HepG2 (cell line): ENCODE data around the gene BANP. TPM values are rescaled to one million over a fixed set of nuclear protein-coding genes. Genes with fewer than 3 reads are reported as not detected.

Experiments used
- ATAC-seq: fragments of 200-7000 bp; cut with Tn5 transposase; 3 replicates; pipeline ENCODE4 v1.9.1; 2020; ENCODE audit warnings: mild to moderate bottlenecking, moderate library complexity
- BruUV-seq: library from RNA; stranded (reverse); fragments of 400-500 nt; replicated peaks from 2 replicates; lab custom pipeline; 2021; lab: Mats Ljungman, UMichigan
- CTCF ChIA-PET: fragments of 300-600 bp; formaldehyde crosslinking; extraction: SDS; loops from one replicate; lab custom pipeline; 2021; ENCODE audit warnings: low total read pairs, inconsistent platforms, low intra/inter-chr PET ratio; lab: Yijun Ruan, JAX
- POLR2A ChIA-PET: fragments of 350-600 bp; sonication (Branson Sonifier 250); formaldehyde crosslinking; loops from one replicate; lab custom pipeline; 2020; ENCODE audit warnings: antibody characterized with exemption, inconsistent platforms; lab: Yijun Ruan, JAX
- DNase-seq: peaks from one replicate; pipeline ENCODE4 v3.0.0-alpha.2; 2015; ENCODE audit warnings: low spot score
- FAIRE-seq: peaks from 3 replicates; lab custom pipeline; 2011; peaks lifted over from hg19 to GRCh38; lab: Jason Lieb, UNC
- H2AFZ ChIP-seq: one replicate; pipeline ENCODE4 v1.6.1; 2011; ENCODE audit warnings: low read length, inconsistent platforms
- H3K27ac ChIP-seq: fragments of 300-600 bp; 3 replicates; pipeline ENCODE4 v1.8.0; 2011; ENCODE audit warnings: mixed run types, mild to moderate bottlenecking, mixed read lengths, low read length, inconsistent platforms; ENCODE audit not compliant: insufficient read depth; ENCODE audit errors: extremely low read length
- H3K27me3 ChIP-seq, 2 experiments: fragments of 200-600 bp in 1 of 2; 2 replicates in 1 of 2; 3 replicates in 1 of 2; pipeline versions ENCODE4 v1.6.0 to v1.8.0; 2011; ENCODE audit warnings: low read length in 2 of 2, mild to moderate bottlenecking in 2 of 2, moderate library complexity in 2 of 2, inconsistent platforms in 1 of 2; ENCODE audit not compliant: insufficient read depth in 2 of 2, control insufficient read depth in 1 of 2
- H3K36me3 ChIP-seq, 2 experiments: fragments of 200-600 bp in 1 of 2; replicated peaks in 1 of 2; 2 replicates in 1 of 2; 3 replicates in 1 of 2; pipeline versions ENCODE4 v1.5.1 to v1.8.0; 2011; ENCODE audit warnings: low read length in 2 of 2, inconsistent platforms in 1 of 2; ENCODE audit not compliant: insufficient read depth in 2 of 2, control insufficient read depth in 1 of 2
- H3K4me1 ChIP-seq: 2 replicates; pipeline ENCODE4 v1.5.1; 2012; ENCODE audit warnings: low read length, inconsistent platforms; ENCODE audit not compliant: insufficient read depth
- H3K4me2 ChIP-seq: 2 replicates; pipeline ENCODE4 v1.6.0; 2011; ENCODE audit warnings: low read depth, low read length, inconsistent platforms
- H3K4me3 ChIP-seq, 3 experiments: fragments of 200-600 bp in 1 of 3; sonication (generic), shearing (Covaris generic) in 1 of 3; replicated peaks in 1 of 3; 2 replicates each; pipeline ENCODE4 v1.5.1; 2011 to 2016; ENCODE audit warnings: low read length in 3 of 3, inconsistent platforms in 2 of 3, low read depth in 2 of 3, mild to moderate bottlenecking in 2 of 3, control low read depth in 1 of 3, mixed read lengths in 1 of 3; ENCODE audit not compliant: insufficient read depth in 1 of 3
- H3K79me2 ChIP-seq: one replicate; pipeline ENCODE4 v1.6.1; 2011; ENCODE audit warnings: low read length, inconsistent platforms; ENCODE audit not compliant: insufficient read depth
- H3K9ac ChIP-seq: 2 replicates; pipeline ENCODE4 v1.6.0; 2011; ENCODE audit warnings: mild to moderate bottlenecking, low read depth, low read length, inconsistent platforms; ENCODE audit not compliant: insufficient read depth
- H3K9me3 ChIP-seq: 2 replicates; pipeline ENCODE4 v1.5.1; 2012; ENCODE audit warnings: mild to moderate bottlenecking, low read length
- H4K20me1 ChIP-seq: 2 replicates; pipeline ENCODE4 v1.6.0; 2011; ENCODE audit warnings: inconsistent platforms, mild to moderate bottlenecking, low read length, moderate library complexity; ENCODE audit not compliant: insufficient read depth
- AHDC1 ChIP-seq: sonication (generic); formaldehyde crosslinking; IDR thresholded peaks from 2 replicates; pipeline ENCODE4 v1.5.1; 2020; ENCODE audit warnings: mild to moderate bottlenecking, missing genetic modification reagents, borderline replicate concordance
- IKZF1 ChIP-seq: fragments of 450-650 bp; IDR thresholded peaks from 2 replicates; pipeline ENCODE4 v1.7.1; 2016
- LRRFIP1 ChIP-seq: sonication (generic); formaldehyde crosslinking; conservative IDR thresholded peaks from 2 replicates; pipeline ENCODE4 v1.4.0; 2020; ENCODE audit warnings: missing genetic modification reagents
- MAF1 ChIP-seq: sonication (generic); formaldehyde crosslinking; IDR thresholded peaks from 2 replicates; pipeline ENCODE4 v1.5.0; 2020; ENCODE audit warnings: missing genetic modification reagents, borderline replicate concordance
- RNF219 ChIP-seq: sonication (generic); formaldehyde crosslinking; IDR thresholded peaks from 2 replicates; pipeline ENCODE4 v1.5.0; 2020; ENCODE audit warnings: mild to moderate bottlenecking, missing genetic modification reagents
- TCF7L2 ChIP-seq: IDR thresholded peaks from 2 replicates; pipeline ENCODE4 v1.6.1; 2011; ENCODE audit warnings: mild to moderate bottlenecking, low read depth, low read length, moderate library complexity
- THAP8 ChIP-seq: sonication (generic); formaldehyde crosslinking; IDR thresholded peaks from 2 replicates; pipeline ENCODE4 v1.5.1; 2020; ENCODE audit warnings: missing genetic modification reagents, mild to moderate bottlenecking, borderline replicate concordance
- ZBTB4 ChIP-seq: sonication (generic); formaldehyde crosslinking; IDR thresholded peaks from 2 replicates; pipeline ENCODE4 v1.4.0; 2020; ENCODE audit warnings: missing genetic modification reagents, mild to moderate bottlenecking, borderline replicate concordance
- WGBS: methylation state at CpG from one replicate; pipeline ENCODE4 v1.1.6; 2017; ENCODE audit warnings: low lambda C conversion rate; 5-methylcytosine and 5-hydroxymethylcytosine counted together
- in situ Hi-C: cut with HindIII; loops from 2 replicates; pipeline ENCODE4 v1.10.0; 2017; ENCODE audit warnings: low pct_unique_long_range_greater_than_20kb; ENCODE audit not compliant: extremely low pct_ligation_motif_present
- intact Hi-C: fragments of 100-400 bp; cut with micrococcal nuclease; formaldehyde crosslinking; loops from one replicate; pipeline ENCODE4 v1.10.0; 2022; ENCODE audit not compliant: unreplicated experiment
- polyA plus RNA-seq, 8 experiments: library from polyadenylated mRNA; depleted of rRNA in 3 of 8; stranded (reverse) in 7 of 8; unstranded in 1 of 8; fragments of >200 nt; fragmentation: Illumina TruSeq in 4 of 8; extraction: Trizol in 4 of 8; gene quantifications; 2 replicates each; pipeline versions ENCODE4 v1.2.1 to v1.2.3, GENCODE V29; 2011 to 2016; ENCODE audit warnings: low read depth in 4 of 8, missing spikeins in 1 of 8, mixed read lengths in 1 of 8; ENCODE audit not compliant: insufficient read depth in 1 of 8
- total RNA-seq, 5 experiments: library from RNA; depleted of rRNA; stranded (reverse); fragments of >200 nt; fragmentation: Illumina TruSeq; extraction: Trizol; gene quantifications; 2 replicates each; pipeline ENCODE4 v1.2.3, GENCODE V29; 2016; ENCODE audit warnings: low read depth in 1 of 5

The BANP gene
- total and polyA plus RNA-seq, 2 of the 13 experiments (the other 11 are each of a cell fraction or from before 2014, with no cell fraction given), result 20.2 to 23.8 TPM

GRCh38 chr16:88059701-88060386 lies 108.6 kb downstream of the BANP start:
- Histone ChIP-seq H4K20me1 (no peaks in the 10 kb centered on the region), H3K9me3 (no peaks in the 10 kb centered on the region), H2AFZ (no peak overlapping the region), H3K27ac (no peak overlapping the region), H3K4me1 (no peaks in the 10 kb centered on the region), H3K4me3 (no peak overlapping the region), H3K4me2 (no peak overlapping the region), H3K27me3 (no peaks in the 10 kb centered on the region), H3K79me2 (no peaks in the 10 kb centered on the region), H3K9ac (no peak overlapping the region), H3K36me3 (peaks cover 6 to 18% of the 10 kb centered on the region in 2 experiments; a peak in 3 of 5 replicates)
- no TSS peak for BruUV-seq
- DNase-seq, result no peak
- intact Hi-C loops (no loop called here), in situ Hi-C loops (no loop called here)
- ChIA-PET POLR2A (no interaction called here), CTCF (no interaction called here)
- 94% methylated on average over 24 of the region's 27 CpGs for WGBS
- no peak for FAIRE-seq
- no peak; the same call in 2 of the 3 replicates for ATAC-seq
- TF ChIP-seq ZBTB4 (CRISPR knock-in tag) (no peak), LRRFIP1 (no peak), THAP8 (no peak), AHDC1 (CRISPR knock-in tag) (no peak), TCF7L2 (no peak), RNF219 (no peak), IKZF1 (no peak), MAF1 (CRISPR knock-in tag) (no peak)
